K562 (cell line): Measurements from ENCODE around the gene CACNG6. TPM values are rescaled to one million over a fixed set of nuclear protein-coding genes. Genes with fewer than 3 reads are reported as not detected.
A peak's percentile ranks its signal among the peaks of the same experiment; 100 is the strongest.

Experiments used
- ATAC-seq: fragments of 200-7000 bp; cut with Tn5 transposase; 3 replicates; pipeline ENCODE4 v1.9.1; 2020; ENCODE audit warnings: moderate library complexity
- BruUV-seq: library from RNA; stranded (reverse); fragments of 400-500 nt; replicated peaks from 2 replicates; lab custom pipeline; 2021; lab: Mats Ljungman, UMichigan
- CTCF ChIA-PET: fragments of 300-600 bp; formaldehyde crosslinking; extraction: SDS; loops from one replicate; lab custom pipeline; 2021; ENCODE audit warnings: low intra/inter-chr PET ratio; lab: Yijun Ruan, JAX
- POLR2A ChIA-PET: fragments of 300-600, 350-650 bp; sonication (Branson Sonifier 250); formaldehyde crosslinking; extraction: SDS; loops from one replicate; lab custom pipeline; 2021; ENCODE audit warnings: antibody characterized with exemption, inconsistent platforms; lab: Yijun Ruan, JAX
- DNase-seq, 4 experiments: peaks; one replicate each; pipeline versions ENCODE4 v3.0.0 to v3.0.0-alpha.2; 2011 to 2018; ENCODE audit warnings: low spot score in 3 of 4, mixed read lengths in 3 of 4; ENCODE audit errors: extremely low read depth in 1 of 4
- FAIRE-seq: peaks from 2 replicates; lab custom pipeline; 2011; peaks lifted over from hg19 to GRCh38; lab: Jason Lieb, UNC
- H2AFZ ChIP-seq: 2 replicates; pipeline ENCODE4 v1.6.0; 2011; ENCODE audit warnings: low read depth, low read length, control low read depth, inconsistent platforms
- H3K27ac ChIP-seq: fragments of 200-600 bp; 3 replicates; pipeline ENCODE4 v1.8.0; 2011; ENCODE audit warnings: low read depth, mild to moderate bottlenecking, control low read depth, inconsistent platforms, low read length, moderate library complexity, mixed read lengths; ENCODE audit errors: extremely low read depth
- H3K27me3 ChIP-seq, 2 experiments: fragments of 300-600 bp in 1 of 2; 2 replicates in 1 of 2; 3 replicates in 1 of 2; pipeline versions ENCODE4 v1.6.0 to v1.8.0; 2011; ENCODE audit warnings: inconsistent platforms in 2 of 2, low read length in 2 of 2, mild to moderate bottlenecking in 1 of 2, mixed read lengths in 1 of 2, moderate library complexity in 1 of 2; ENCODE audit not compliant: control insufficient read depth in 2 of 2, insufficient read depth in 2 of 2
- H3K36me3 ChIP-seq: fragments of 300-600 bp; 3 replicates; pipeline ENCODE4 v1.8.0; 2011; ENCODE audit warnings: mild to moderate bottlenecking, low read length, inconsistent platforms; ENCODE audit not compliant: control insufficient read depth, insufficient read depth
- H3K4me1 ChIP-seq, 2 experiments: fragments of 200-600 bp in 1 of 2; replicated peaks in 1 of 2; 2 replicates in 1 of 2; 3 replicates in 1 of 2; pipeline versions ENCODE4 v1.5.1 to v1.8.0; 2011; ENCODE audit warnings: inconsistent platforms in 2 of 2, low read length in 2 of 2, mild to moderate bottlenecking in 1 of 2, mixed read lengths in 1 of 2, moderate library complexity in 1 of 2; ENCODE audit not compliant: control insufficient read depth in 2 of 2, insufficient read depth in 2 of 2
- H3K4me2 ChIP-seq: 2 replicates; pipeline ENCODE4 v1.6.1; 2011; ENCODE audit warnings: low read length, control low read depth, inconsistent platforms, mixed read lengths; ENCODE audit not compliant: insufficient read depth
- H3K4me3 ChIP-seq: fragments of 200-600 bp; sonication (generic), shearing (Covaris generic); 2 replicates; pipeline ENCODE4 v1.5.1; 2016; ENCODE audit warnings: control low read depth, inconsistent platforms
- H3K79me2 ChIP-seq: fragments of 200-600 bp; 3 replicates; pipeline ENCODE4 v1.8.0; 2011; ENCODE audit warnings: low read length, inconsistent platforms; ENCODE audit not compliant: control insufficient read depth, insufficient read depth
- H3K9ac ChIP-seq, 2 experiments: 2 replicates each; pipeline versions ENCODE4 v1.6.0 to v1.6.1; 2011; ENCODE audit warnings: low read depth in 2 of 2, low read length in 2 of 2, control low read depth in 1 of 2, inconsistent platforms in 1 of 2, mild to moderate bottlenecking in 1 of 2, mixed read lengths in 1 of 2; ENCODE audit not compliant: insufficient read depth in 1 of 2
- H3K9me1 ChIP-seq: one replicate; pipeline ENCODE4 v1.6.0; 2011; ENCODE audit warnings: inconsistent platforms, mild to moderate bottlenecking, low read length, moderate library complexity; ENCODE audit not compliant: control insufficient read depth, insufficient read depth
- H3K9me3 ChIP-seq: replicated peaks from 2 replicates; pipeline ENCODE4 v1.5.1; 2011; ENCODE audit warnings: low read depth, low read length, inconsistent platforms; ENCODE audit not compliant: control insufficient read depth, insufficient read depth
- H4K20me1 ChIP-seq: replicated peaks from 2 replicates; pipeline ENCODE4 v1.6.1; 2011; ENCODE audit warnings: low read length, inconsistent platforms, mixed read lengths; ENCODE audit not compliant: control insufficient read depth, insufficient read depth
- ATF7 ChIP-seq: fragments of 450-650 bp; IDR thresholded peaks from 2 replicates; pipeline ENCODE4 v1.7.1; 2014; ENCODE audit warnings: mild to moderate bottlenecking, moderate library complexity
- DNMT1 ChIP-seq: fragments of 450-650 bp; IDR thresholded peaks from 2 replicates; pipeline ENCODE4 v1.6.1; 2016; ENCODE audit warnings: antibody characterized with exemption, mild to moderate bottlenecking
- ETV6 ChIP-seq, 3 experiments: fragments of 150-350 bp in 1 of 3; sonication (generic) in 1 of 3; formaldehyde crosslinking in 1 of 3; IDR thresholded peaks; 2 replicates each; pipeline versions ENCODE4 v1.6.1 to v1.8.0; 2014 to 2022; ENCODE audit warnings: borderline replicate concordance in 2 of 3, low read depth in 2 of 3, antibody characterized with exemption in 1 of 3, low read length in 1 of 3, mild to moderate bottlenecking in 1 of 3, missing genetic modification reagents in 1 of 3
- FOXA3 ChIP-seq, 2 experiments: fragments of 450-650 bp in 1 of 2; sonication (generic) in 1 of 2; formaldehyde crosslinking; IDR thresholded peaks in 1 of 2; conservative IDR thresholded peaks in 1 of 2; 2 replicates each; pipeline versions ENCODE4 v1.4.0 to v1.8.0; 2020 to 2022; ENCODE audit warnings: mild to moderate bottlenecking in 2 of 2, missing genetic modification reagents in 1 of 2
- HDGF ChIP-seq: fragments of 450-650 bp; IDR thresholded peaks from 2 replicates; pipeline ENCODE4 v1.6.1; 2016
- JUN ChIP-seq, 2 experiments: sonication (generic) in 1 of 2; formaldehyde crosslinking in 1 of 2; IDR thresholded peaks; 2 replicates each; pipeline versions ENCODE4 v1.6.1 to v1.8.0; 2012 to 2022; ENCODE audit warnings: borderline replicate concordance in 2 of 2, mild to moderate bottlenecking in 2 of 2, improper control_type of control experiment in 1 of 2, low read depth in 1 of 2, low read length in 1 of 2, missing genetic modification reagents in 1 of 2
- L3MBTL2 ChIP-seq: fragments of 450-650 bp; IDR thresholded peaks from 2 replicates; pipeline ENCODE4 v1.6.1; 2016; ENCODE audit warnings: mild to moderate bottlenecking, moderate library complexity
- POLR2AphosphoS2 ChIP-seq: IDR thresholded peaks from 2 replicates; pipeline ENCODE4 v1.6.1; 2012; ENCODE audit warnings: low read length, improper control_type of control experiment
- PRMT5 ChIP-seq: sonication (generic); formaldehyde crosslinking; IDR thresholded peaks from 2 replicates; pipeline ENCODE4 v1.5.0; 2020; ENCODE audit warnings: missing genetic modification reagents
- SMAD3 ChIP-seq: fragments of 450-650 bp; formaldehyde crosslinking; conservative IDR thresholded peaks from 2 replicates; pipeline ENCODE4 v1.4.0; 2020; ENCODE audit warnings: mild to moderate bottlenecking
- TEAD2 ChIP-seq: fragments of 450-650 bp; IDR thresholded peaks from 2 replicates; pipeline ENCODE4 v1.6.1; 2016; ENCODE audit warnings: missing genetic modification characterization, control low read depth, missing compliant biosample characterization
- WGBS: fragments of 100-300 bp; shearing (Covaris generic); methylation state at CpG from one replicate; pipeline ENCODE4 v1.1.6; 2016; ENCODE audit warnings: low coverage, mixed read lengths; ENCODE audit not compliant: insufficient coverage; ENCODE audit errors: missing lambda C conversion rate; 5-methylcytosine and 5-hydroxymethylcytosine counted together
- in situ Hi-C: fragments of 300-500 bp; cut with MboI; formaldehyde crosslinking; loops from 4 replicates; pipeline ENCODE4 v1.15.0; 2018; ENCODE audit warnings: inconsistent platforms, mixed read lengths
- intact Hi-C: fragments of 100-400 bp; cut with micrococcal nuclease; formaldehyde crosslinking; loops from 2 replicates; pipeline ENCODE4 v1.14.2; 2022
- polyA plus RNA-seq, 8 experiments: library from polyadenylated mRNA; depleted of rRNA in 4 of 8; stranded (reverse) in 5 of 8; unstranded in 3 of 8; fragments of >200 nt; fragmentation: Nextera tagmentation in 2 of 8; fragmentation: Illumina TruSeq in 1 of 8; extraction: Ambion mirVana in 2 of 8; extraction: Trizol in 1 of 8; gene quantifications; 2 replicates each; pipeline versions ENCODE4 v1.2.1 to v1.2.3, GENCODE V29; 2011 to 2014; ENCODE audit warnings: inconsistent platforms in 1 of 8, missing spikeins in 1 of 8
- total RNA-seq, 7 experiments: library from RNA; depleted of rRNA in 6 of 7; stranded (reverse); fragments of >200 nt in 6 of 7; fragmentation: Illumina TruSeq in 2 of 7; extraction: Trizol in 2 of 7; gene quantifications; 2 replicates each; pipeline versions ENCODE4 v1.2.1 to v1.2.3, GENCODE V29; 2011 to 2021; ENCODE audit warnings: low replicate concordance in 1 of 7

CACNG6 gene
- total and polyA plus RNA-seq, 9 of the 15 experiments (the other 6 are each of a cell fraction or from before 2014, with no cell fraction given) = not detected

GRCh38 chr19:53962887-53963431, 28.5 kb upstream of the CACNG6 start, which contains the start of gene CACNG8:
Gene CACNG8, plus strand, starts transcription at chr19:53962937.
- H2AFZ ChIP-seq = no peak within 1 kb of the TSS
- WGBS = 24% methylated on average over 18 of the region's 55 CpGs
- no peaks in the 10 kb centered on the region for H3K36me3 ChIP-seq
- intact Hi-C loops (no loop called here), in situ Hi-C loops (no loop called here)
- 0 out of 2 replicates have a peak, but pooled peaks cover 3% of the 10 kb centered on the region for H4K20me1 ChIP-seq
- TF ChIP-seq SMAD3 (no peak), JUN (IDR thresholded peaks at IDR 0.05; ENCODE audit: borderline replicate concordance, low read depth, low read length) (no peak), JUN (CRISPR knock-in tag; IDR thresholded peaks at IDR 0.05; ENCODE audit: borderline replicate concordance) (no peak), TEAD2 (tag) (no peak), FOXA3 (CRISPR knock-in tag; conservative IDR thresholded peaks at IDR 0.05 in 1 of 2, IDR thresholded peaks at IDR 0.05 in 1 of 2) (no peak), L3MBTL2 (no peak), ETV6 (IDR thresholded peaks at IDR 0.05; ENCODE audit: borderline replicate concordance in 1 of 2, low read depth in 2 of 2, low read length in 1 of 2) (no peak), ETV6 (CRISPR knock-in tag; IDR thresholded peaks at IDR 0.05; ENCODE audit: borderline replicate concordance) (no peak), POLR2AphosphoS2 (no peak), DNMT1 (no peak), ATF7 (no peak), PRMT5 (CRISPR knock-in tag) (no peak), HDGF (no peak)
- H3K9me3 ChIP-seq = no peaks in the 10 kb centered on the region
- H3K9me1 ChIP-seq = no peaks in the 10 kb centered on the region
- CTCF ChIA-PET = no interaction called here
- no peak within 1 kb of the TSS for H3K9ac ChIP-seq
- POLR2A ChIA-PET = no interaction called here
- peaks cover 28 to 41% of the 10 kb centered on the region in 2 experiments; a peak in 3 of 5 replicates for H3K27me3 ChIP-seq
- H3K4me1 ChIP-seq = no peaks in the 10 kb centered on the region; a peak in 1 of 5 replicates
- H3K27ac ChIP-seq = no peak within 1 kb of the TSS
- peak in 3 of 4 experiments; percentile 36 to 39 (median 36) for DNase-seq
- H3K79me2 ChIP-seq = no peaks in the 10 kb centered on the region
- ATAC-seq = no peak
- H3K4me2 ChIP-seq = no peak within 1 kb of the TSS
- no TSS peak for BruUV-seq
- no peak for FAIRE-seq
- no peak within 1 kb of the TSS for H3K4me3 ChIP-seq
